Measurements from ENCODE around the gene DDX41.
A peak's percentile ranks its signal among the peaks of the same experiment; 100 is the strongest.

Gene DDX41

DNA sequence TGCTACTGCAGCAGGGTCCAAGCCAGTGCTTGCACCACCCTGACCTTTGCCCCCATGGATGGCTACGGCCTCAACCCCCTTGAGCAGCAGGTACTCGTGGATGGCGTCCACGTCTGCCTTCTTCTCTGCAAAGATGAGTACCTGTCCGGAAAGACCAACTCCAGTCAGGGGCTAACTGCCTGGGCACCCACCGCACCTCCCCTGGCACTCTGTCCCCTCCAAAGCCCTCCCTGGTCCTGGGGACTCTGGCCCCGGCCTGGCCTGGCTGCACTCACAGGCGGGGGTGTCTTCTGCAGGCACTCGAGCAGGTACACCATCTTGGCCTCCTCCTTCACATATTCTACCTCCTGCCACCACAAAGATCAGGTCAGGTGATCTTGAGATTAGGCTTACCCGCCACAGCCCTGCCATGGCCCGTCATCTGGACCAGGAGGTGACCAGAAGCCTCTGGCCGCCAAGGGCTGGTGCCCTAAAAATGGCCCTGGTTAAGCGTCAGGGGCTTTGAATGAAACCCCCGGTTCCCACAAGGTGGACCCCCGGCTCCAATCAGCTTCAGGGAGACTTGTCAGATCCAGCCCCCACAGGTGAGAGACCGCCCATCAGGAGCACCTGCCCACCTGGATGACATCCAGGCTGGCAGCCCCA is 3.9 kb downstream of the DDX41 start:
- DNase-seq: no peak

DNA sequence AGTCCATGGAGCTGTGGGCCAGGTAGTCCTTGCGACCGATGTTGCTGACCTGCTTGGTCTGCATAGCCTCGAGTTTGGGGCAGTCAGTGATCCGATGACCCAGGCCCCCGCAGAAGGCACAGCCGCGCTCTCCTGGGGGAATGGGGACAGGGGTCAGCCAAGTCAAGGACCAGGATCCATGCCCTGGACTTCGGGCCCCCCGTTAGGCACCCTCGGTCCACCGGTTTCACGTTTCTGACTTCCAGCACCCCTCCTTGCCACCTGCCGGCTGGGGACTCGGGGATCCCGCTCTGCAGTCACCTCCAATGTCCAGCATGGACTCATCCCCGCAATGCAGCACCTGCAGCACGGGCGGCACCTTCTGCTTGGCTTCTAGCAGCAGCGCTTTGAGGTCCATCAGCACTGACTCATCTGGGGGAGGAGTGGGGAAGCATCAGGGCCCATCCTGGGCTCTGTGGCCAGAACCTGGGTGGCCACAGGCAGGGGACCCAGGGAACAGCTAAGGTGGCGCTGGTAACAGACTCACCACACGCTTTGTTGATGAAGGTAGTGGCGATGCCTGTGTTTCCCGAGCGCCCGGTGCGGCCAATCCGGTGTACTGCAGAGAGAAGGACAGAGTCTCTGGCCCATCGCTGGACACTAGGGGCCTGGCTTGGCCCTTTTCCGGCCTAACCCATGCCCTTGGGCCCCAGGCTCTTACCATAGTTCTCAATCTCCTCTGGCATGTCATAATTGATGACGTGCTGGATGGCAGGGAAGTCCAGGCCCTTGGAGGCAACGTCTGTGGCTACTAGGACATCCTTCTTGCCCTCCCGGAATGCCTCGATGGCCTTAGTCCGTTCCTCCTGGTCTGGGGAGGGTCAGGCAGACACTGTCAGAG is 4.7 kb downstream of the DDX41 start:
- DNase-seq: no peak

DNA sequence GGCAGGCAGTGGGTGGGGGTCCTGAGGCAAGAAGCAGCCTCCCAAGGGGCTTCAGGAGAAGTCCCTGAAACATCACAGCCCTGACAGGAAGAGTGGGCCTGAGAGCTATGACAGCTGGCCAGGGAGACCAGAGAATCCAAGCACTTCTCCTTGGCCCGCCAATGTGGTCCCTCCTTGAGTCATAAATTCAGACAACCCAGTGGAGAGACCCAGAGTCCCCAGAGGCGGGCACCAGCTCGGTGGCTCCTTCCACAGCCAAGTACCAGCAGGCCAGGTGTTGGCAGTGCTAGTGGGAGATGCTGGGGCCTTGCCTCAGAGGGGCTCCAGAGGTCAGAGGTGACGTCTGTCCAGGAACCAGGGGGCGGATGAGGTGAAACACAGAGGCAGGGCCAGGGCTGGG is 5.6 kb downstream of the DDX41 start:
- DNase-seq: no peak

DNA sequence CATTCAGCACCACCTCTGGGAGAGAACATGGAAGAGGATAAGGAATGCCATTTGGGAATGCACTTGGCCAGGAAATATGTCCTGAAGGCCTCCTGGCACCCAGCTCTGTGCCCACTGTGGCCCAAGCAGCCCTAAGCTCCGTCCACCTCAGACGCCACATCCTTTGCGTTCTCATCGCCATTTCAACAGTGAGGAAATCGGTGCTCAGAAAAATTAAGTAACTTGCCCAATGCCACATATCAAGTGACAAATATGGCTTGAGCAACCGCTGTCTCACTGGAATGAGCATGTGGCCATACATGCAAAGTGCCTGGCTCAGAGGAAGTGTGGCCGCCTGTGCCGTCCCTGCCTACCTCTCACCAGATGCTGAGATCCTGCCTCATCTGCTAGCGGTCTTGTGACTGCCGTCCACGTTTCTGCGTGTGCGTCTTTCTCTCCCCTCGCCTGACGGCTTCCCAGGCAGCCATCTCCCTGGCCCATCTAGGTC is 6.2 kb downstream of the DDX41 start:
- DNase-seq: no peak

DNA sequence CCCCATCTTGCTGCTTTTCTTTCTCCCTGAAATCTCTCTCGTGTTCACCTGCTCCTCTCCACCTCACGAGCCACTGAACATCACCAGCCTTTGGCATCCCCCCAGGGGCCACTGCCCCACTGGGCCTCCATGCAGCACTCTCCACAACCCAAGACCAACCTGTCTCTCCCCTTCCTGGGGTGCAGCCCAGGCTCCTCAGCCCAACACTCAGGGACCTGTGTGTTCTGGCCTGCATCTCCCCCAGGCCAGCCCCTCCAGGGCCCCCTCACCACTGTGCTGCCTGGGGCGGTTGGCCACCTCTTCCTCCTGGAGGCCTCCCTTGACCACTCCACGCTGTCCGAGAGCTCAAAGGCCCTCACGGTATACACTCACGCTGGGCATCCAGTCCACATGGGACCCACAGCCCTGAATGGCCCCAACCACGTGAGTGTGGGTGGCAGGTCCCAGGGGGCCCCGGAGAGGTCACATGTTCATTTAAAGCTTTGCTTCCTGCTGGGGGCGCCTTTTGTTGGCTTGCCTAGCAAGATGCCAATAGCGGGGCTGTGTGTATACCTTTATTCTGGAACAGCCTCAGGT is 6.7 kb downstream of the DDX41 start:
- no peak for DNase-seq

DNA sequence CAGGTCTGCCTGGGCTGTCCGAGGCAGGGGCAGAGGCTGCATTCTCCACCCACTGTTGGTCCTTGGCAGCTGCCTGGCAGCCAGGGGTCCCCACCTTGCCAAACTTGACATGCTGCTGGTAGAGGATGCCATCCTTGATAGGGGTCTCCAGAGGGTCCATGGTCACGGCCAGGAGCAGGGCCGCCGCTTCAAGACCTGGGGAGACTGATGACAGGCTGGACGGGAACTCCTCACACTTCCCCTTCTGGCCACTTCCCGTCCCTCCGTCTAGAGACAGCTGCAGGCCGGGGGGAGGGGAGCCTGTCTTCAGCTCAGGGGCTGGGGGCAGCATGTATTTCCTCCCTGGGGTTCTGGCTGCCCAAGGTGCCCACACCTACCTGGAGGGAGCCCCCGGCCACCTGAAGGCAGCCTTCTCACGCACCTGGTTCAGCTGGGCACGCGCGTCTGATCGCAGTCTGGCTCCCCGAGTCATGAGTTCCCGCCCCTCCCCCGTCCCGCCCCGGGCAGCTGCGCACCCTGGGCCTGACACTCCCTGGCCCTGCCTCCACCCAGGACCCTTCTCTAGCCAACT is 7.3 kb downstream of the DDX41 start, which contains the start of gene DOK3:
Gene DOK3, minus strand, starts transcription at position 446 of the 571 bp plus-strand sequence. Its CDS starts 286 bp downstream, at position 160.
- DNase-seq: no peak

DNA sequence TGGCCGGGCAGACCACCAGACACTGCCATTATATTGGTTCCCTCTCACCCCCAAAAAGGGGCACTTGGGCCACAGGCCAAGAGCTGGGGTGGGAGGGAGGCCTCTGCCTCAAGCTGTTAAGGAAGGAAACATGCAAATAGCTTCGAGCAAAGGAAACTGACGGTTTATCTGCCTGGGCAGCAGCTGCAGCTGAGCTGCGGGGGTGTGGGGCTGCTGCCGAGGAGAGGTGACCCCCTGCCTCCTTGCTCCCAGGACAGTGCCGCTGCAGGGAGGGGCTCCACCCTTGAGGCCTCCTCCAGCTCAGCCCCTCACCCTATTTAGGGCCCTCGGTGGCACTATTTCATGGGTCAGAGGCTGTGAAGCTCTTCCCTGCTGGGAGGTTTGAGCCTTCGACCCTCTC is 7.9 kb downstream of the DDX41 start:
- DNase-seq: no peak

DNA sequence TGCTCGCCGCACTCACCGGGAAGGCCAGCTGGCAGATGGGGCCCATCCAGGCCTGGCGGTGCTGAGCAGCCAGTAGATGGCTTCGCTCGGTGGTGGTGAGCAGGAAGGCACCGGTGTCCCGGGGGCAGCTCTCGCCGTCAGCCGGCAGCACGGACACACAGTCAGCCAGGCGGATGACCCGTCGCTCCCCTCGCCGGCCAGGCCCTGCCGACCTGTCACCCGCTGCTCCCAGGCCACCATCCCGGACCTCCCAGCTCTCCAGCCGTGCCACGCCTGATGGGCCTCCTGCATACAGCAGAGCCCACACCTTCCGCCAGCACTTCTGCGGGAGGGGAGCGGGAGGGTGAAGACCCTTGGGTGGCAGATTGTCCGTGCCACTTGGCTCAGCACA is 8.5 kb downstream of the DDX41 start:
- DNase-seq: no peak

DNA sequence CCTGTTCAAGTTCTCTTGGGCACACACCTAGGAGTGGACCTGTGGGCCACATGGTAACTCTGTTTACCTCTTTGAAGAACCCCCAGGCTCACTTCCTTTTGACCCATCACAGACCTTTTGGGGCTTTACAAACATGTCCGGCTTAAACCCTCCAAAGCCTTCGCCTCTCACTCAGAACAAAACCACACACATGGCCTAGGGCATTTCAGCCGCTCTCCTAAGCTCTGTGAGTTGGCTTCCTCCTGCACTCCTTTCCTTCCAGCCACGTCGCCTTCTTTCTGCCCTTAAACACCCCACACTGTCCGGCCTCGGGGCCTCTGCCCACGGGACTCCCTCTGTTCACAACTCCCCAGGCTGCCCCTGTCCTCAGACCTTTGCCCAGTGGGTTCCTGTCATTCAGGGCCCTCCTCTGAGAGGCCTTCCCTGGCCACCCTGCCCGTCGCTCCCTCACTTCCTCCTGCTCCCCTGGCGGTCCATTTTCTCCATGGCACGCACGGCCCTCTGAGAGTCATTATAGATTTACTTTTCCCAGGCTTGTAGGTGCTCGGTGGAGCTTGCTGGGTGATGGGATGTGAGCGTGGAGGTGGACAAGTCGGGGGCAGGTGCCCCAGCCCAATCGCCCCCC is 9.1 kb downstream of the DDX41 start:
- no peak for DNase-seq

DNA sequence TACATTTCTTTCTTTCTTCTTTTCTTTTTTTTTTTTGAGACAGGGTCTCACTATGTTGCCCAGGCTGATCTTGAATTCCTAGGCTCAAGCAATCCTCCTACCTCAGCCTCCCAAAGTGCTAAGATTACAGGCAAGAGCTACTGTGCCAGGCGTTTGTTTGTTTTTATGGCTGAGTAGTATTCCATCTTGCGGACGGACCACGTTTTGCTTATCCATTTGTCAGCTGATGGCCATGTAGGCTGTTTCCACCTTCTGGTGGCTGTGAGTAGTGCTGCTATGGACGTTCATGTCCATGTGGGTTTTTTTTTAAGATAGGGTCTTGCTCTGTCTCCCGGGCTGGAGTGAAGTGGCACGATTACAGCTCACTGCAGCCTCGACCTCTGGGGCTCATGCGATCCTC is 9.6 kb downstream of the DDX41 start:
- no peak for DNase-seq

DNA sequence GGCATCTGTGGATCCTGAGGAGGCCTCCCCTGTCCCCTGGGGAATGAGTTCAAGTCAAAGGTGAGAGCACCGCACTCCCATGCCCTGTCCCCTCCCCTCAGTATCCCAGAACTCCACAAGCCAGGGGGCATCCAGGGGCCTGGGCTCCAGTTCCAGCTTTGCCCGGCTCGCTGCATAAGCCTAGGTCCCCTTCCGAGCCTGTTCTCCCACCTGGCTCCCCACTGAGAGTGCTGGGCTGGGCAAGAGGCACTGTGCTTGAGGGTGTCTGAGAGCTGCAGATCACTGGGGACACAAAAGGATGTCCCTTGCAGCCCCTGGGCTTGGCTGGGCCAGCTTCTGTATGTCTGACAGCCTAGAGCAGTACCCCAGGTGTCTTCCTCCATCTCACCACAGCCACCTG is 11.7 kb downstream of the DDX41 start:
- DNase-seq: no peak

DNA sequence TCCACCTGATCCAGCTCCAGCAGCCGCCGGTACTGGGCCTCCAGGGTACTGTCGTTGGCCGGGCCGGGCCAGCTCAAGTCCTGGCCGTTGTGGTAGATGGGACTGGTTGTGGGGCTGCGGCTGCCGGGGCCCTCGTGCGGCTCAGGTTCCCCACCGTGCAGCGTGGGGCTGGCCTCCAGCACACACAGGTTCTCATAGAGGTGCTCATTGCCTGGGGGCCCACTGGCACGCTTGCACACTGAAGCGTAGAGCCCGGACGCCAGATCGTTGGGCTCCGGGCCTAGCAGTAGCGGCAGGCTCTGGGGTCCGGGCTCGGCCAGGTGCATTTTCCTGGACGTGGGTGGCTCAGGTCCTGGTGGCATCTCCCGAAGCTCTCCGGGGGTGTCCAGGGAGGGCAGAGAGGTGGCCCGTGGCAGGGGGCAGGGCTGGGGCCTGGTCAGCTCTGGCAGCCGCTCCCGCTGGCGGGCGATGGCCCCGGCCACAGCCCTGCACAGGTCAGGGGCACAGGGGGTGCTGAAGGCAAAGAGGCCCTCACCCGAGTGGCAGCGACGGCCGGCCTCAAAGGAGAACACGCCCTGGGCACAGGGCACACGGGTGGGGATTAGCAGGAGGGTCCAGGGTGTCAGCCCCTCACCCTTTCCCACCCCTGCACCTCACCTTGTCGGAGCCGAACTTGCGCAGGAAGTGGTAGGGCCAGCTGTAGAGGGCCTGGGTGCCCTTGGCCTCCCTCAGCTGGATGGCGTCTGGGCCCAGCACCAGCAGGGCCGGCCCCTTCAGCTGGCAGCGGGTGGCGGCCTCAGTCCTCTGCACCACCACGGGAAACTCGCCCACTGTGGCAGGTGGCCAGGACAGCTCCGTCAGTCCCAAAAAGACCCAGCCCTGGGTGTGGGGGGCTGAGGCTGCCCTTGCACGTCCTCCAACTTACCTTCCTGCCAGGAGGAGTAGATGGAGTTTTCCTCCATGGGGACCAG is 12.4 kb downstream of the DDX41 start:
- DNase-seq: no peak

DNA sequence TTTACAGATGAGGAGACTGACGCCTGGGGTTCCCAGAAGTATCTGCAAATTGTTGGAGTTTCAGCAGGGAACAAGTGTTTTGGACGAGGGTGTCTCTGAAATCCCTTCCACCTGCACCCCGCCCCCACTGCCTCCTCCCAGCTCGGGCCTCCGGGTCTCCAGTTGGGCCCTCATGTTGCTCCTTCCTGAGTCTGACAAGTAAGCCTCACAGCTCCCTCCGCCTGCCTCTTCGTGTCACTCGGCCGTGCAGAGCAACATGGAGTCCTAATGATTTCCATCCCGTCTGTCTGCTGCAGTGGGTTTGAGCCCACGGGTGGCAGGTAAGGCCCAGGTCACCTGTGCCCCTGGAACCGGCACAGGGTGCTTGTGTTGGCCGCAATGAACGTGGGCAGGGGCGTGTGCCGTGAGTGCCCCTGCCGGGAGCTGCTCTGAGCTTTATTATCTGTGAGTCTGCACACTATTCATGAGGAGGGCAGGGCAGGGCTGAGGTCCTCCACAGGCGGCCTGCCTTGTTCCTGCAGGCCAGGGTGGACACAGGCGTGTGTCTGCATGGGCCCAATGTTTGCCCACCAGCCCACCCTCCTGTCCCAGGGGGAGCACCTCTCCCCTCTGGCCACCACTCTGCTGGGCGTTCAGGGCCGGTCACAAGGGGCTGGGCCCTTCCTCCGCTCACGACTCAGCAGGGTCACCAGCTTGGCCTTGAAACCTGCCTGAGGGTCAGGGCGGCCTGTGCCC is 13.2 kb downstream of the DDX41 start:
- DNase-seq: no peak

DNA sequence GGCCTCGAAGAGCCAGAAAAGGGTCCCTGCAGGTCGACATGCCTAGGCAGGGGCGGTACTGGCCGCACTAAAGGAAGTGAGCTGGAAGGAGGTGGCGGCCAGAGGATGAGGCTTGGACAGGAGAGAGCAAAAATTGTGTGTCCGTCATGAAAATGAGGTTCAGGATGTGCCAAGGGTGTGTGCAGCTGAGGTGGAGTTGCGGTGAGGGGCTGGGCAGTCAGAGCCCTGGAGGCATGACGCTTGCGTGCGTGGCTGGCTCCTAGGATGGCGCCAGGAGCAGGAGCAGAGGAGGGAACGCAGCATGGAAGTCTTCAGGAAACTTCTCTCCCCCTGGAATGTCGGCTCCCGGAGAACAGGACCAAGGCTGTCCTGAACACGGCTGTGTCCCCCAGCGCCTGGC is 13.9 kb downstream of the DDX41 start:
- DNase-seq: no peak

DNA sequence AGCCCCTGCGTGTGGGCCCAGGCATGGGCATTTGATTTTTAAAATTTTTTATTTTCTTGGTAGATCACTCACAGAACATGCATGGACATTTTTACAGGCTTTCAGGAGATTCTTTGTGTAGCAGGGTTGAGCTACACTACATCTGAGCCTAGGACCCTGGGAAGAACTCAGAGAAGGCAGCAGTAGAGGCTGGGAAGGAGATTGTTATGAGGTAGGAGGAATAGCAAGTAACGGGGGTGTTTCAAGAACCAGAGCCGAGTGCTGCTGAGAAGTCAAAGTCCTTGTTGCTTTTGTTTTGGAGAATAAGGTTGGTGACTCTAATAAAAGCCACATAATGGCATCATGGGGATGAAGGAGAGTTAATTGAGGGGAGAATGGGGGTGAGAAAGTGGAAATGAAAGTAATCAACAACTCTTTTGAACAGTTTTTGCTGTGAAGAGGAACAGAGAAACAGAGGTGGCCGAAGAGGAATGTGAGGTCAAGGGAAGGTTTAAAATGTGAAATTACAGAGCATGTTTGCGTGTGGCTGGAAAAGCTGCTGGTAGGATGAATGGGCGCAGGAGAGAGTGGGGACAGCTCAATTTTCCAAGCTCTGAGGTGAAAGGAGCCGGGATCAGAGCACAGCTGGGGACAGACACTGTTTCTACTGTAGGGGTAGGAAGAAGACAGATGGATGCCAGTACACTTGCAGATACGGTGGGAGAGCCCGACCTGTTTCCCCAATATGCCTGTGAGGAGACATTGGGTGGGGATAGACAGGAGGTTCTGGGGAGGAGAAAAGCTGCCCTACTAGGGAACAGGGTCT is 14.7 kb downstream of the DDX41 start:
- no peak for DNase-seq

DNA sequence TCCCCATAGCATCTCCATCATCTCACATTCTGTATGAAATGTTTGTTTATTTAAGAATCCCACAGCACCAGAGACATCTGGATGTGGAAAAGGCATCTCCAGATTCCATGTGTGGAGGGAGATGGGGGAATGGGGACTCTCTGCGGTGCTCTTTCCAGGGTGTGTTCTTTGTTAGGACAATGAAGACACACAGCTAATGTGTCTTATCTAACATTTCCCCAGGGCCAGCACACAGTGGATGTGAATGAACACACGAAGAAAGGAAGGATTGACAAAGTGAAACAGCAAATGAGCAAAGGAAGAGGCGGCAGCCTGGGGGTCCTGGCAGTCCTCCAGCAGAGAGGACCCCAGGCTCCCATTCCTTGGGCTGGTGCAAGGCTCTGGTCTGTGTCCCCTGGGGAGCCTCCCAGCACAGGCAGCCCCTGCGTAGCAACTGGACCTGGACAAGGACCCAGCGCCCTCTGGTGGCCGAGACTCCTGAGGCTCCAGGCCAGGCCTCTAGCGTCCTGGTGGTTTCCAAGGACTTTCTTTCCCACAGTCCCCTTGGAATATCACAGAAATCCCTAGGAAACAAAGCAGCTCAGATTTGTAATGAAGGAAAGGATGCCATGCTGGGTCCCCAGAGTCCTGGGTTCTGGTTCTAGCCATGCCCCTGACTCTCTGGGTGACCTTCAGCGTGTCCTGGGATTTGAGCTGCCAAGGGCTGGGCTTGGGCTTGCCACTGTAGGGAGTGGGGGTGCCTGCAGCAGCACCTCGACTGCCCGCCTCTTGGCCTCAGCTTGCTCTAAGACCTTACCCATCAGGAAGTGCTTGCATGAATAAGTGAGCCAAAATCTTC is 15.9 kb downstream of the DDX41 start:
- DNase-seq: peak; percentile 68 to 88 (median 82)

DNA sequence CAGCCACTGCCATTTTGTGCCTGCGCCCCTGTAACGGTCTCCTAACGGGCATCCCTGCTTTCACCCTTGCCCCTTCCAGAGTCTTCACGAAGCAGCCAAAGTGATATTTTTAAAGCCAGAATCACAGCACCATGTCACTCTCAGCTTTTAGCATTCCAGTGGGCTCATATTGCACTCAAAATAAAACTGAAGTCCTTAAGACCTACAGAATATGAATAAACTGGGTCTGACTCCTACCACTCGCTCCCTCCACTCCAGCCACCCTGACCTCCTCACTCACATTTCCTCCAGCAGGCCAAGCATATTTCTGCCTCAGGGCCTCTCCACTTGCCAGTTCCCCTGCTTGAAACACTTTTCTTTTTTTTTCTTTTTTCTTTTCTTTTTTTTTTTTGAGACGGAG is 16.9 kb downstream of the DDX41 start:
- DNase-seq: no peak

DNA sequence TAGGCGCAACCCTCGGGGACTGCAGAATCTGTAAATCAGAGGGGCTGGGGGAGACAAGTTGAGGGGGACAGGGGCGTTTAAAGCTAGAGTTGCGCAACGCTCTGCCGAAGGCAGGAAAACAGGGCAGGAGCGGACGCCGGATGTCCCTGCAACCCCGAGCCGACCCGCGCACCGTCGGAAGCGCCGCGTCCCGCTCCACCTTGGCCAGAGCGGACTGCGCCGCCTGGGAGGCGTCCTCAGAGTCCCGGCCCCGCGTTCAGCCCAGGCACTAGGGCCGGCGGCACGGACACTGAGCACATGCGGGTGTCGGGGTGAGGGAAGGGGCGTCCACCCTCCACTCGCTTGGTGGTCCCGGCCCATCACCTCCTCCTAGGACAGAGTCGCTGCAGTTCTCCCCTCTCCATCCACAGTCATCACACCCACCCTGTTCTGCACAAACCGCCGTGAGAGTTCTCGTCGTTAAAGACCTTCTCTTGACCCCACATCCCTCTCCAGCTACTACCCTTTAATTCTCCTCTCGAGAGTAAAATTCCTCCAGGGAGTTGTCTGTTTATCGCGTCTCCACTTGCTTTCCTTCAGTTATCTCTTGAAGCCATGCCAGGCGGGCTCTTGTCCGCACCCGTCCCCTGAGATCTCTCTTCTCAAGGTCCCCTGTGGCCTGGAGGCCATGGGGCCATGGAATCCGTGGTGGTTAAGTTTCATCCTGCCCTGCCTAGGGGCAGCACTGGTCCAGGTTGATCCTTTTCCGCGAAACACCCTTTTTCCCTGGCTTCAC is 18.6 kb downstream of the DDX41 start:
- no peak for DNase-seq
